Activated CD4-positive, alpha-beta T cell treated with anti-CD3 and anti-CD28 coated beads, Interleukin-2, amount 10 ng/mL, durations not matched to agents 24 days and 14 days (primary cell): ENCODE measurements around the gene C4orf36. TPM values are rescaled to one million over a fixed set of nuclear protein-coding genes. Genes with fewer than 3 reads are reported as not detected.

Experiments
- DNase-seq: peaks from one replicate; pipeline ENCODE4 v3.0.0; 2022
- H3K27ac Mint-ChIP-seq: one replicate; pipeline ENCODE4 v1.8.0; 2022; ENCODE audit warnings: mild to moderate bottlenecking, mixed read lengths
- H3K27me3 Mint-ChIP-seq: one replicate; pipeline ENCODE4 v1.8.0; 2022; ENCODE audit warnings: mixed read lengths
- H3K36me3 Mint-ChIP-seq: one replicate; pipeline ENCODE4 v1.8.0; 2022; ENCODE audit warnings: low read depth, mild to moderate bottlenecking, mixed read lengths
- H3K4me1 Mint-ChIP-seq: one replicate; pipeline ENCODE4 v1.8.0; 2021; ENCODE audit warnings: mixed read lengths
- H3K4me3 Mint-ChIP-seq: one replicate; pipeline ENCODE4 v1.8.0; 2022; ENCODE audit warnings: mild to moderate bottlenecking, moderate library complexity, mixed read lengths
- H3K9me3 Mint-ChIP-seq: one replicate; pipeline ENCODE4 v1.8.0; 2021; ENCODE audit warnings: mixed read lengths
- intact Hi-C: fragments of 100-400 bp; cut with micrococcal nuclease; formaldehyde crosslinking; loops from one replicate; pipeline ENCODE4 v1.15.1; 2023
- total RNA-seq: library from RNA; stranded (reverse); gene quantifications from 2 replicates; pipeline ENCODE4 v1.2.3, GENCODE V29; 2022

C4orf36 gene
- not detected in 2 replicates for total RNA-seq

- Mint-ChIP-seq H3K4me1 (peaks cover 2% of the 10 kb centered on the region), H3K4me3 (peak within 1 kb of the TSS; percentile 81), H3K36me3 (no peaks in the 10 kb centered on the region), H3K27me3 (peaks cover 26% of the 10 kb centered on the region), H3K27ac (peak within 1 kb of the TSS; percentile 18), H3K9me3 (no peaks in the 10 kb centered on the region)
- intact Hi-C loops, result no loop called here
- peak; percentile 72 for DNase-seq
These were observed at the start of gene C4orf36 for GRCh38 chr4:86891762-86892635. C4orf36 (minus strand) TSS chr4:86892422; CDS start chr4:86891520, 902 bp downstream.

GRCh38 chr4:86940920-86941460 is 48.8 kb upstream of the C4orf36 start:
- H3K4me3 Mint-ChIP-seq, result no peak overlapping the region
- no peaks in the 10 kb centered on the region for H3K9me3 Mint-ChIP-seq
- H3K27me3 Mint-ChIP-seq, result no peaks in the 10 kb centered on the region
- no peak for DNase-seq
- intact Hi-C loops, result no loop called here
- no peak overlapping the region for H3K27ac Mint-ChIP-seq
- H3K36me3 Mint-ChIP-seq, result peaks cover 4% of the 10 kb centered on the region
- H3K4me1 Mint-ChIP-seq, result peaks cover 47% of the 10 kb centered on the region

GRCh38 chr4:86939729-86940575 is 47.7 kb upstream of the C4orf36 start:
- Mint-ChIP-seq H3K27ac (peak overlapping the region; percentile 86), H3K27me3 (no peaks in the 10 kb centered on the region), H3K4me3 (peak overlapping the region; percentile 73), H3K36me3 (peaks cover 4% of the 10 kb centered on the region), H3K4me1 (peaks cover 50% of the 10 kb centered on the region), H3K9me3 (no peaks in the 10 kb centered on the region)
- peak; percentile 73 for DNase-seq
- intact Hi-C loops, result loop anchor here (1.0 to 10.0 kb wide), 7 partner anchors 17 to 1445 kb away; partner anchors contain the start of genes NUDT9 and PPM1K

GRCh38 chr4:86938771-86939520 is 46.7 kb upstream of the C4orf36 start:
- Mint-ChIP-seq H3K36me3 (peaks cover 2% of the 10 kb centered on the region), H3K4me1 (peaks cover 52% of the 10 kb centered on the region), H3K4me3 (peak overlapping the region; percentile 73), H3K9me3 (no peaks in the 10 kb centered on the region), H3K27ac (peak overlapping the region; percentile 86), H3K27me3 (no peaks in the 10 kb centered on the region)
- intact Hi-C loops, result loop anchor here (1.0 to 10.0 kb wide), 7 partner anchors 18 to 1446 kb away; partner anchors contain the start of genes NUDT9 and PPM1K
- peak; percentile 63 for DNase-seq

GRCh38 chr4:86935853-86936733 is 43.9 kb upstream of the C4orf36 start:
- DNase-seq, result peak; percentile 92
- Mint-ChIP-seq H3K36me3 (peaks cover 2% of the 10 kb centered on the region), H3K27ac (peak overlapping the region; percentile 98), H3K4me1 (peaks cover 51% of the 10 kb centered on the region), H3K9me3 (no peaks in the 10 kb centered on the region), H3K27me3 (no peaks in the 10 kb centered on the region), H3K4me3 (peak overlapping the region; percentile 85)
- intact Hi-C loops, result loop anchor here (1.0 to 10.0 kb wide), 7 partner anchors 70 to 1449 kb away; partner anchors contain the start of genes NUDT9 and PPM1K

- H3K4me1 Mint-ChIP-seq, result peaks cover 51% of the 10 kb centered on the region
- no peaks in the 10 kb centered on the region for H3K9me3 Mint-ChIP-seq
- DNase-seq, result no peak
- no peaks in the 10 kb centered on the region for H3K27me3 Mint-ChIP-seq
- H3K36me3 Mint-ChIP-seq, result peaks cover 2% of the 10 kb centered on the region
- intact Hi-C loops, result loop anchor here (1.0 to 10.0 kb wide), 5 partner anchors 71 to 1449 kb away; partner anchors contain the start of genes NUDT9 and PPM1K
- peak overlapping the region; percentile 98 for H3K27ac Mint-ChIP-seq
- peak overlapping the region; percentile 85 for H3K4me3 Mint-ChIP-seq
These were observed 43.3 kb upstream of the C4orf36 start for GRCh38 chr4:86935566-86935852.

GRCh38 chr4:86934771-86935565 is 42.7 kb upstream of the C4orf36 start, which contains the start of gene AFF1:
AFF1 (plus strand) TSS chr4:86935011; CDS start chr4:86948534, 13,523 bp downstream.
- Mint-ChIP-seq H3K27ac (peak within 1 kb of the TSS; percentile 98), H3K9me3 (no peaks in the 10 kb centered on the region), H3K27me3 (no peaks in the 10 kb centered on the region), H3K36me3 (no peaks in the 10 kb centered on the region), H3K4me1 (peaks cover 48% of the 10 kb centered on the region), H3K4me3 (peak within 1 kb of the TSS; percentile 94)
- peak; percentile 96 for DNase-seq
- intact Hi-C loops, result loop anchor here (1.0 to 10.0 kb wide), 7 partner anchors 71 to 1450 kb away; partner anchors contain the start of genes KLHL8, NUDT9 and PPM1K

GRCh38 chr4:86934147-86934770 is 42.0 kb upstream of the C4orf36 start:
- no peaks in the 10 kb centered on the region for H3K9me3 Mint-ChIP-seq
- intact Hi-C loops, result loop anchor here (1.0 to 10.0 kb wide), 5 partner anchors 159 to 1451 kb away; partner anchors contain the start of genes KLHL8, NUDT9 and PPM1K
- H3K36me3 Mint-ChIP-seq, result no peaks in the 10 kb centered on the region
- DNase-seq, result peak; percentile 72
- H3K27me3 Mint-ChIP-seq, result no peaks in the 10 kb centered on the region
- H3K4me1 Mint-ChIP-seq, result peaks cover 41% of the 10 kb centered on the region
- peak overlapping the region; percentile 92 for H3K27ac Mint-ChIP-seq
- peak overlapping the region; percentile 94 for H3K4me3 Mint-ChIP-seq

GRCh38 chr4:86928400-86929255 is 36.4 kb upstream of the C4orf36 start:
- no peak for DNase-seq
- H3K4me1 Mint-ChIP-seq, result peaks cover 16% of the 10 kb centered on the region
- intact Hi-C loops, result no loop called here
- no peak overlapping the region for H3K4me3 Mint-ChIP-seq
- no peaks in the 10 kb centered on the region for H3K27me3 Mint-ChIP-seq
- H3K27ac Mint-ChIP-seq, result peak overlapping the region; percentile 65
- peaks cover 2% of the 10 kb centered on the region for H3K36me3 Mint-ChIP-seq
- H3K9me3 Mint-ChIP-seq, result no peaks in the 10 kb centered on the region

GRCh38 chr4:86927843-86928395 is 35.7 kb upstream of the C4orf36 start:
- Mint-ChIP-seq H3K4me3 (no peak overlapping the region), H3K4me1 (peaks cover 13% of the 10 kb centered on the region), H3K27ac (peak overlapping the region; percentile 82), H3K9me3 (no peaks in the 10 kb centered on the region), H3K27me3 (no peaks in the 10 kb centered on the region), H3K36me3 (peaks cover 2% of the 10 kb centered on the region)
- intact Hi-C loops, result no loop called here
- no peak for DNase-seq
